ENCODE measurements around the gene GLRX5. TPM values are rescaled to one million over a fixed set of nuclear protein-coding genes. Genes with fewer than 3 reads are reported as not detected.

The GLRX5 gene
- total and polyA plus RNA-seq, 3 experiments from 2014 or later, result 52.9 to 72.9 (median 54.6) TPM

DNA sequence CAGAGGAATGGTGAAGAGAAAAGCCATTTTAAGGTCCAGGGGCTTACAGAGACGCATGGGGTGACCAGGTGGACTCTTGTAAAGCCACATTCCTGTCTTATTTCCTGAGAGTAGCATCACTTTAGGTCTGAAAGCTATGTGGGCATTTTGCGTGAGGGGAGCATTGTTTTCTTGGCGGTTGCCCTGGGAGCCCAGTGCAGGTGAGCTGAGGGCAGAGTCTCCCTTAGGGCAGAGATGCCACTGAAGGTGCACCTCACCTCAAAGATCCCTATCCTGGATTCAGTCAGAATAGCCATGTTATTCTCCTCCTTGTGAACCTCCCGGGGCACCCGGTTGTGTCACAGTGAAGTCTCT is 12.4 kb downstream of the GLRX5 start:
- ChIA-PET CTCF (interaction anchor here (0.9 kb wide), 1 partner anchor 13 kb away, joined by 3 read pairs; no protein-coding TSS in a partner anchor), POLR2A (no interaction called here)
- Histone ChIP-seq H3K27me3 (ENCODE audit: insufficient read depth, low read length, poor library complexity, severe bottlenecking) (no peaks in the 10 kb centered on the region), H3K36me3 (ENCODE audit: insufficient read depth, low read length) (no peaks in the 10 kb centered on the region), H3K4me1 (ENCODE audit: insufficient read depth, low read length) (no peaks in the 10 kb centered on the region), H3K27ac (ENCODE audit: low read depth, low read length) (no peak overlapping the region), H3K4me3 (ENCODE audit: low read length) (no peak overlapping the region), H3K9me3 (ENCODE audit: low read length) (no peaks in the 10 kb centered on the region)
- Mint-ChIP-seq H3K4me1 (peaks cover 4 to 9% (median 6%) of the 10 kb centered on the region in 3 donors), H3K36me3 (peaks cover 4 to 43% (median 6%) of the 10 kb centered on the region in 3 donors), H3K27me3 (no peaks in the 10 kb centered on the region), H3K9me3 (no peaks in the 10 kb centered on the region), H3K4me3 (no peak overlapping the region), H3K27ac (no peak overlapping the region)
- DNase-seq, result no peak

GRCh38 chr14:95547626-95548327 is 12.9 kb downstream of the GLRX5 start:
- Mint-ChIP-seq H3K36me3 (peaks cover 4 to 43% (median 6%) of the 10 kb centered on the region in 3 donors), H3K9me3 (no peaks in the 10 kb centered on the region), H3K27me3 (no peaks in the 10 kb centered on the region), H3K27ac (peak overlapping the region in 1 of 8 donors; percentile 37), H3K4me1 (peaks cover 4 to 9% (median 6%) of the 10 kb centered on the region in 3 donors), H3K4me3 (no peak overlapping the region)
- Histone ChIP-seq H3K4me3 (ENCODE audit: low read length) (no peak overlapping the region), H3K36me3 (ENCODE audit: insufficient read depth, low read length) (no peaks in the 10 kb centered on the region), H3K27me3 (ENCODE audit: insufficient read depth, low read length, poor library complexity, severe bottlenecking) (no peaks in the 10 kb centered on the region), H3K9me3 (ENCODE audit: low read length) (no peaks in the 10 kb centered on the region), H3K27ac (ENCODE audit: low read depth, low read length) (no peak overlapping the region), H3K4me1 (ENCODE audit: insufficient read depth, low read length) (no peaks in the 10 kb centered on the region)
- ChIA-PET CTCF (no interaction called here), POLR2A (interaction anchor here (0.6 kb wide), 1 partner anchor 9 kb away, joined by 3 read pairs; no protein-coding TSS in a partner anchor)
- no peak for DNase-seq

- DNase-seq, result no peak
- POLR2A ChIA-PET, result interaction anchor here (0.6 kb wide), 1 partner anchor 10 kb away, joined by 3 read pairs; no protein-coding TSS in a partner anchor
- Histone ChIP-seq H3K9me3 (ENCODE audit: low read length) (no peaks in the 10 kb centered on the region), H3K36me3 (ENCODE audit: insufficient read depth, low read length) (no peaks in the 10 kb centered on the region), H3K4me3 (ENCODE audit: low read length) (no peak overlapping the region), H3K4me1 (ENCODE audit: insufficient read depth, low read length) (no peaks in the 10 kb centered on the region), H3K27ac (ENCODE audit: low read depth, low read length) (no peak overlapping the region), H3K27me3 (ENCODE audit: insufficient read depth, low read length, poor library complexity, severe bottlenecking) (no peaks in the 10 kb centered on the region)
- Mint-ChIP-seq H3K27me3 (no peaks in the 10 kb centered on the region), H3K9me3 (no peaks in the 10 kb centered on the region), H3K4me1 (peaks cover 4 to 9% (median 6%) of the 10 kb centered on the region in 3 donors), H3K4me3 (no peak overlapping the region), H3K36me3 (peaks cover 4 to 42% (median 6%) of the 10 kb centered on the region in 3 donors), H3K27ac (peak overlapping the region in 2 of 8 donors; percentile 33 to 37)
- CTCF ChIA-PET, result no interaction called here
Measured at GRCh38 chr14:95548328-95548929, 13.6 kb downstream of the GLRX5 start.

GRCh38 chr14:95549656-95550585 is 15.1 kb downstream of the GLRX5 start:
- POLR2A ChIA-PET, result no interaction called here
- H3K4me3 ChIP-seq (ENCODE audit: low read length), result no peak overlapping the region
- Mint-ChIP-seq H3K27ac (no peak overlapping the region), H3K27me3 (no peaks in the 10 kb centered on the region), H3K4me1 (peaks cover 4 to 9% (median 6%) of the 10 kb centered on the region in 3 donors), H3K36me3 (peaks cover 0 to 28% (median 6%) of the 10 kb centered on the region in 3 donors), H3K4me3 (no peak overlapping the region), H3K9me3 (no peaks in the 10 kb centered on the region)
- no peak for DNase-seq
- H3K36me3 ChIP-seq (ENCODE audit: insufficient read depth, low read length), result no peaks in the 10 kb centered on the region
- H3K27ac ChIP-seq (ENCODE audit: low read depth, low read length), result no peak overlapping the region
- H3K27me3 ChIP-seq (ENCODE audit: insufficient read depth, low read length, poor library complexity, severe bottlenecking), result no peaks in the 10 kb centered on the region
- CTCF ChIA-PET, result interaction anchor here (1.6 kb wide), 1 partner anchor 10 kb away, joined by 3 read pairs; no protein-coding TSS in a partner anchor
- no peaks in the 10 kb centered on the region for H3K9me3 ChIP-seq (ENCODE audit: low read length)
- no peaks in the 10 kb centered on the region for H3K4me1 ChIP-seq (ENCODE audit: insufficient read depth, low read length)

GRCh38 chr14:95551435-95551834 is 16.6 kb downstream of the GLRX5 start:
- Histone ChIP-seq H3K27ac (ENCODE audit: low read depth, low read length) (no peak overlapping the region), H3K4me1 (ENCODE audit: insufficient read depth, low read length) (no peaks in the 10 kb centered on the region), H3K27me3 (ENCODE audit: insufficient read depth, low read length, poor library complexity, severe bottlenecking) (no peaks in the 10 kb centered on the region), H3K9me3 (ENCODE audit: low read length) (no peaks in the 10 kb centered on the region), H3K36me3 (ENCODE audit: insufficient read depth, low read length) (no peaks in the 10 kb centered on the region), H3K4me3 (ENCODE audit: low read length) (no peak overlapping the region)
- Mint-ChIP-seq H3K27ac (no peak overlapping the region), H3K36me3 (peaks cover 0 to 15% (median 6%) of the 10 kb centered on the region in 3 donors), H3K27me3 (no peaks in the 10 kb centered on the region), H3K4me3 (no peak overlapping the region), H3K9me3 (no peaks in the 10 kb centered on the region), H3K4me1 (peaks cover 1 to 7% (median 3%) of the 10 kb centered on the region in 3 donors)
- POLR2A ChIA-PET, result no interaction called here
- CTCF ChIA-PET, result no interaction called here
- no peak for DNase-seq

DNA sequence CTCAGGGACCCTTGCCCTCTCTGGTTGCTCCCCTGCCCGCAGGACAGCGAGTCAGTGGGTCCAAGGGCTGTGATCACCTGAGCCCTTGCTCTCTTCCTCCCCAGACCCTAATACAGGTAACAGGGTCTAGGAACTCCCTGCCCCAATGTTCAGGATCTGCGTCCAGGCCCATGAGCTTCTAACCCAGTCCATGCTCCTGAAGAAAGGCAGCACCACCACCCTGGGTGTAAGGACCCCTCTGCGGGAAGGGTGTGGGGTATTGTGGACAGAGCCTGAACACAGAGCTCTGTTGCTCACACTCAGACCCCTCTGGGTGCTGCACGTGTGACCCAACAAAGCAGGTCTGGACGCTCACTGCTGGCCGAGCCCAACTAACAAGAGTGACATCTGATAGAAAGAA is 18.3 kb downstream of the GLRX5 start:
- CTCF ChIA-PET, result no interaction called here
- Histone ChIP-seq H3K4me1 (ENCODE audit: insufficient read depth, low read length) (no peaks in the 10 kb centered on the region), H3K36me3 (ENCODE audit: insufficient read depth, low read length) (no peaks in the 10 kb centered on the region), H3K4me3 (ENCODE audit: low read length) (no peak overlapping the region), H3K27ac (ENCODE audit: low read depth, low read length) (no peak overlapping the region), H3K9me3 (ENCODE audit: low read length) (no peaks in the 10 kb centered on the region), H3K27me3 (ENCODE audit: insufficient read depth, low read length, poor library complexity, severe bottlenecking) (no peaks in the 10 kb centered on the region)
- H3K36me3 Mint-ChIP-seq, result peaks cover 0 to 8% (median 6%) of the 10 kb centered on the region in 3 donors
- no peaks in the 10 kb centered on the region for H3K4me1 Mint-ChIP-seq
- peak overlapping the region in 1 of 8 donors; percentile 82 for H3K27ac Mint-ChIP-seq
- no peaks in the 10 kb centered on the region for H3K27me3 Mint-ChIP-seq
- no peaks in the 10 kb centered on the region for H3K9me3 Mint-ChIP-seq
- POLR2A ChIA-PET, result no interaction called here
- DNase-seq, result no peak
- no peak overlapping the region for H3K4me3 Mint-ChIP-seq

DNA sequence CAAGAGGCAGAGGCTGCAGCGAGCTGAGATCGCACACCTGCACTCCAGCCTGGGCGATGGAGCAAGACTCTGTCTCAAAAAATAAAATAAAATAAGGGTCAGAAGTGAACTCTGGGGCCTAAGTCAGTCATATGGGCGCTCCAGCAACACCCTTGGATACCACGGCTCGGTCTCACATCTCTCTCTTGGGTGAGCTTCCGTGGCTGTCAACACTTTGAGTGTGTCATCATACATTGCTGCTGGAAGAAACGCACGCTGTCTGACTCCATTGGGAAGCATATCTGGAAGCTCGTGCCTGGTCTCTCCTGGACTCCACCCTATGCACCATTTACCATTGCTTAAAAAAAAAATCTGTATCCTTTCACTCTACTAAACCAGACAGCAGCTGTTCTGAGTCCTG is 20.2 kb downstream of the GLRX5 start:
- H3K27ac Mint-ChIP-seq, result no peak overlapping the region
- Histone ChIP-seq H3K9me3 (ENCODE audit: low read length) (no peaks in the 10 kb centered on the region), H3K4me1 (ENCODE audit: insufficient read depth, low read length) (no peaks in the 10 kb centered on the region), H3K36me3 (ENCODE audit: insufficient read depth, low read length) (no peaks in the 10 kb centered on the region), H3K4me3 (ENCODE audit: low read length) (no peak overlapping the region), H3K27ac (ENCODE audit: low read depth, low read length) (no peak overlapping the region), H3K27me3 (ENCODE audit: insufficient read depth, low read length, poor library complexity, severe bottlenecking) (no peaks in the 10 kb centered on the region)
- H3K4me3 Mint-ChIP-seq, result no peak overlapping the region
- ChIA-PET CTCF (no interaction called here), POLR2A (no interaction called here)
- no peaks in the 10 kb centered on the region for H3K36me3 Mint-ChIP-seq
- H3K4me1 Mint-ChIP-seq, result no peaks in the 10 kb centered on the region
- no peaks in the 10 kb centered on the region for H3K27me3 Mint-ChIP-seq
- H3K9me3 Mint-ChIP-seq, result no peaks in the 10 kb centered on the region
- DNase-seq, result no peak

DNA sequence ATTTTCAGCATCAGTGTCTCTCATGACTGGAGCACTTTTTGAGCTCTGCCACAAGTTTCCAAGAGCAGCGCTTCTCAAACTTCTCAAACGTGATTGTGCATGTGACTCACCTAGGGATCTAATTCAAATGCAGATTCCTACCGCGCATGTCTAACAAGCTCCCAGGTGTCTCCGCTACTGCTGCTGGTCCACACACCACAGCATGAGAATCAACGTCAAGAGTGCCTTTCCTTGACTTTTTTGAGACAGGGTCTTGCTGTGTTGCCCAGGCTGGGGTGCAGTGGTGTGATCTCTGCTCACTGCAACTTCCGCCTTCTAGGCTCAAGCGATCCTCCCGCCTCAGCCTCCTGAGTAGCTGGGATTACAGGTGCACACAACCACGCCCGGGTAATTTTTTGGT is 22.4 kb downstream of the GLRX5 start:
- Mint-ChIP-seq H3K4me3 (no peak overlapping the region), H3K4me1 (peaks cover 4 to 6% (median 6%) of the 10 kb centered on the region in 3 donors), H3K27me3 (peaks cover 3 to 10% of the 10 kb centered on the region in 2 donors), H3K27ac (no peak overlapping the region), H3K36me3 (no peaks in the 10 kb centered on the region), H3K9me3 (no peaks in the 10 kb centered on the region)
- POLR2A ChIA-PET, result no interaction called here
- H3K27me3 ChIP-seq (ENCODE audit: insufficient read depth, low read length, poor library complexity, severe bottlenecking), result no peaks in the 10 kb centered on the region
- H3K36me3 ChIP-seq (ENCODE audit: insufficient read depth, low read length), result no peaks in the 10 kb centered on the region
- no peaks in the 10 kb centered on the region for H3K9me3 ChIP-seq (ENCODE audit: low read length)
- CTCF ChIA-PET, result no interaction called here
- DNase-seq, result no peak
- H3K4me3 ChIP-seq (ENCODE audit: low read length), result no peak overlapping the region
- peaks cover 8% of the 10 kb centered on the region for H3K4me1 ChIP-seq (ENCODE audit: insufficient read depth, low read length)
- H3K27ac ChIP-seq (ENCODE audit: low read depth, low read length), result no peak overlapping the region

Data from CD8-positive, alpha-beta memory T cell (primary cell).